Activated CD8-positive, alpha-beta memory T cell treated with anti-CD3 and anti-CD28 coated beads, Interleukin-2, amount 50 U/mL, for 4 hours (primary cell): ENCODE measurements around the gene PSMG4.

ENCODE experiments used
- DNase-seq: peaks from one replicate; pipeline ENCODE4 v3.0.0-alpha.2; 2020

The PSMG4 gene

DNA sequence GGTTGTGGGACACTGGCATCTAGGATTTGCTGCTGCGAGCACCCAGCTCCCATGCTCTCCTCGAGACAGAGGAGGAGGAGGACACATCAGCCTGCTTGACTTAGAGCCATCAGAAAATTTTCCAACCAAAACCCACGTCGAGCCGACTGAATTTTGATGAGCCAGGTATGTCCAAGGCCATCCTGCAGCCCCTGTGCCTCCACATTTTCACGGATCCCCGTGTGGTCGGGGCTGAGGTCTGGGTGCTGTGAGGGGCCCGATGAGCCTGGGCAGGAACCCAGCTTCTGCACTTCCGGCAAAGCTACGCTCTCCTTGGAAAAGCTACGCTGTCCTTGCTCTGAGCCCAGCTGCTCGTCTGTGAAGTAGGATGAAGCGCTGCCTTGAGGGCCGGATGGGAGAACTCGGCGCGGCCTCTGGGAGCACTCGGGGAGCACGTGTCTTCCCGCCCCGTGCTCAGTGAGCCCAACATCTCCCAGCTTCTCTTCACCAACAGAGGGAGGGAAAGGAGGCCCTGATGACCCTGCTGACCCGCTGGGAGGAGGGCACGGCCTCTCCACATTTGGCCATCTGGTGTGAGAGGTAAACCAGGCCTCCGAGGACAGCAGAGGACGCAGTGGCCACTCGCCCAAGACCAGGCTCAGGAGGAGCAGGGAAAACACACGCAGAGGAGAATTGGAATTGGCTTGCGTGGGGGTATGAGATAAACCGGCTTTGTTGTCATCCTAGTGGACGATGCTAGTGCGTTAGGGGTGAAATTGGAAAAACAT, 33.9 kb downstream of the PSMG4 start:
- no peak for DNase-seq

GRCh38 chr6:3293271-3294155, 34.8 kb downstream of the PSMG4 start:
- no peak for DNase-seq

DNA sequence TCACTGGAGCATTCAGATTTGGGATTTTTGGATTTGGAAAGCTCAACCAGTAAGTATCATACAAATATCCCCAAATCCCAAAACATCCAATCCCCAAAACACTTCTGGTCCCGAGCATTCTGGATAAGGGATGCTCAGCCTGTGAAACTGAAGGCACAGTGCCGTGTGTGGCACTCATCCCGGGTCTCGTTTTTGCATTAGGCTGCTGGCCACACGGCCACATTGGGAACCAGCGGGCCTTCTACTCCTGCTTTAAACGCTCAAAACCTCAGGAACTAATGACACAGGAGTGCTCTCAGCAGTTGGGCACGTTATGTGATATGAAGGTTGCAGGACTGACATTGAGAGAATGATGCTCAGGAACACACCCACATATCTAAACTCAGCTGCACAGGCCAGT, 35.6 kb downstream of the PSMG4 start:
- DNase-seq, result no peak

- no peak for DNase-seq
Measured at GRCh38 chr6:3294921-3295871, 36.4 kb downstream of the PSMG4 start.

GRCh38 chr6:3296078-3296477, 37.3 kb downstream of the PSMG4 start:
- DNase-seq, result no peak

DNA sequence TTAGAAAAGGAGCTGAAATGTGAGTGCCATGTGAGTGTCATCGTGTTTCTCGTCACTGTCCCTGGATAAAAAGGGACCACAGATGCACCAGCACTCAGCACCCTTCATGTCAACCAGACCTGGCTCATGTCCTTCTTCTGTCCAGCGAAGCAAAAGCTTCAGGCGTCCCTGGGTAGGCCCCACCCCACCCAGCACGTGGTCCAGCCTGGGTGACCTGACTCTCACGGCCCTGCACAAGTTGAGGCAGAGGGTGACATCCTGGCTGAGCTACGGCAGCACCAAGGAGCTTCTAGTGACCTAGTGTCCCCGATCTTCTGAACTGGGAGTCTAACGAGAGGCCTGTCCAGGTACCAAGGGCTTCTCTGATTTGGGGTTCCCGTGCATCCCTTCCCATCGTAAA, 37.8 kb downstream of the PSMG4 start:
- no peak for DNase-seq

- no peak for DNase-seq
Measured at GRCh38 chr6:3297006-3297405, 38.3 kb downstream of the PSMG4 start.

DNA sequence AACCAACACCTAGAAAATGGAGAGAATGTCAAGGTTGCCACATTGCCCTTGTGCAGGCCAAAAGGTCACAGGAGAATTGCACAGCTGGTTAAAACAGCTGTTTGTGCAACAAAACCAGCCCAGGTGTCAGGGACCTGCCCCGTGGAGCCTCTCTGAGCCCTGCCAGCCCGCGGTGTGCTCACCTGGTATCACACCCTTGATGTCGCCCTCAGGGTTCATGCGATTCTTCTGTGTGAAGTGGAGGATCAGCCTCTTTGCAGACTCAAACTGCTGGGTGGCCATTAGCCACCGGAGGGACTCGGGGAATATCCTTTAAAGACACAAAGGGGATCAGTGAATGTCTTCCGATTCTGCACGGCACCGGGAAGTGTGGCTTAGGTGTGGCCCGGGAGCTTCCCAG, 39.2 kb downstream of the PSMG4 start:
- DNase-seq, result no peak

GRCh38 chr6:3299221-3299620, 40.5 kb downstream of the PSMG4 start:
- DNase-seq, result no peak

GRCh38 chr6:3301506-3301905, 42.8 kb downstream of the PSMG4 start:
- DNase-seq, result no peak

DNA sequence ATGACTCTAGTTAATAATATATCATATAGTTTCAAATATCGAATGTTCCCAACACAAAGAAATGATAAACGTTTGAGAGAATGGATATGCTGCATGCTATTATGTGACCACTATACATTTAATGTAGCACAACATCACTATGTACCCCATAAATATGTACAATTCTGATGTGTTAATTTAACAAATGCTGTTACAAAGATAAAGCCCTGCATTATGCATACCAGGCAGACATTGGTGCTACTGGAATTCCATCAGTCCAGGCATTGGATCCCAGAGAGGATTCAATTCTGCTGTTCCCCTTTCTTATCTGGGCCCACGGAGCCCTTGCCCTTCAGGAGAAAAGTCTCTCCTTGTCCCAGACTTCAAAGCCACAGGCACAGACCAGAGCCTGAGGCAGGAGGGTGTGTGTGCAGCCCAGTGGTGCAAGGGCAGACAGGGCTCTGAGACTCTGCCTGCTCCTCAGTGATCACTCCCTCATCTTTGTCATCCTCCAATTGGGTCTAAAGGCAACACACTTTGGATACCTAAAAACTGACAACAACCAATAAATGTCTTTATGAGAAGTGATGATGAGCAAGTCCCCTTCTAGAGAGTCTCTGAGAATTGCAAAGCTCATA, 45.2 kb downstream of the PSMG4 start:
- no peak for DNase-seq

DNA sequence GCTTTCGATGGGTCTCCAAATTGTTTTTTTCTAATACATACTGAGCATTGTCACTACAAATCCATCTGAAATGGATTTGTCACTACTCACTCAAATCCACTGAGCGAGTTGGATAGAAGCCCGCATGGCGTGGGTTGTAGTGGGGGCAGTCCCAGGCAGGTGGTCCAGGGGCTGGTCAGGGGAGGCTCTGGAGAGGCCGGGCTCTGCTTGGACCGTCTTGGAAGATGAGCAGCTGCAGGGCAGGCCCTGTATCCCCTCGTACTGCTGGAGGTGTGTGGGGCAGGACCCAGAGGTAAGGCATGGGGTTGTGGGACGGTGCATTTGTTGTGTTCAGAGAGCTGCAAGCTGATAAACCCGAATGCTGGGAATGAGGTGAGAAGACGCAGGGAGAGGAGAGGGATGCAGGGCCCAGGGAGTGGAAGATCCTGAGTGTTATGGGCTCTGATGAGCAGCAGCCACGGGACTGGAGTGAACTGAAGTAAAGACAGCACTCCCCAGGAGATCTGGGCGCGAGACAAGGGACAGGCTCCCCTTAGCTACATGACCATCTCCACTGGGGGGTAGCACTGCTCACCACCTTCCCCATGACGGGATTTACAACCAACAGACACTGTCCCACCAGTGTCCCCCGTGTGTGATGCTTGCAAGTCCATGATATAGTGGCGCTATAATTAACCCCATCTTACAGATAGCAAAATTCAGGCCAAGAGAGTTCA, 45.9 kb downstream of the PSMG4 start:
- DNase-seq, result no peak

DNA sequence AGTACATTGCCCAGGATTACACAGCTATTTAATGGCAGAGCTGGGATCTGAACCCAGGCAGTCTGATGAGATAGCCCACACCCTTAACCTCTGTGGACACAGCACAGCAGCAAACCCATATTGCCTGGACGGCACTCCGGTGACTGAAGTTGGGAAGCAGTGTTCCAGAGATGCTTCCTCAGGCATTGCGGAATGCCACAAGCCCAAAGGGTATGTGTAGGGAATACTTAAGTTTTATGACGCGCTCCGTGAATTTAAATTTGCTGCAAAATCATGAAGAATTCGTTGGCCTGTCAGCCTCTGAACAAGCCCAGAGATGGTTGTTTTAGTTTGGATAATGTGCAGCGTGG, 46.4 kb downstream of the PSMG4 start:
- DNase-seq, result no peak

DNA sequence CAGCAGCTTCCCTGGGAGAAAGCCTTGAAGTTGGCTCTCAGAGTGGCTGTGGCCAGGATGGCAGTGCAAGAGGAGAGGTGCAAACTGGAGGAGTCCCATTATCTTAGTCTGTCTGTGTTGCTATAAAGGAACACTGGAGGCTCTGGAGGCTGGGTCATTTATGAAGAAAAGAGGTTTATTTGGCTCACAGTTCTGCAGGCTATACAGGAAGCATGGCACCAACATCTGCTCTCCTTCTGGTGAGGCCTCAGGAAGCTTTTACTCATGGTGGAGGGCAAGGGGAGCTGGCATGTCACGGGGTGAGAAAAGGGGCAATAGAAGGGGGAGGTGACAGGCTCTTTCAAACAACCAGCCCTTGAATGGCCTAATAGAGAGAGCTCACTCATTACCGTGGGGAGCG, 47.1 kb downstream of the PSMG4 start:
- no peak for DNase-seq

- no peak for DNase-seq
Measured at GRCh38 chr6:3306848-3307247, 48.1 kb downstream of the PSMG4 start.

- DNase-seq, result no peak
Measured at GRCh38 chr6:3307436-3307835, 48.7 kb downstream of the PSMG4 start.

DNA sequence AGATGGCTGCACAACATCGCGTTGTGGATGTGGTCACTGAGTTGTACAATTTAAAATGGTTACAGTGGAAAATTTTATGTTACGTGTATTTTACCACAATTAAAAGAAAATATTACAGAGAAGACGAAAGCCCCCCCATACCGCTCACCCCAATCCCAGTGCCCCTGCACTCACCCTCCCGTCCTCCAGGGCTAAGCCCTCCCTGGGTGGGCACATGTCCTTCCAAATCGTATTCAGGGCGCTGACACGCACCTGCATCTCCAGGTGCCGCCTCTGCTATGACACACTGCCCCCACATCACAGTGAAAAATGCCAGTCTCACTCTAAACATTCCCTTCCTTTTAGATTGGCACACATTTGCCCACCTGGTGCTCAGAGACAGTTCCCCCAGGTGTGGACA, 49.4 kb downstream of the PSMG4 start:
- no peak for DNase-seq

- DNase-seq, result no peak
Measured at GRCh38 chr6:3309391-3310050, 50.8 kb downstream of the PSMG4 start.

GRCh38 chr6:3310051-3310448, 51.3 kb downstream of the PSMG4 start:
- no peak for DNase-seq

DNA sequence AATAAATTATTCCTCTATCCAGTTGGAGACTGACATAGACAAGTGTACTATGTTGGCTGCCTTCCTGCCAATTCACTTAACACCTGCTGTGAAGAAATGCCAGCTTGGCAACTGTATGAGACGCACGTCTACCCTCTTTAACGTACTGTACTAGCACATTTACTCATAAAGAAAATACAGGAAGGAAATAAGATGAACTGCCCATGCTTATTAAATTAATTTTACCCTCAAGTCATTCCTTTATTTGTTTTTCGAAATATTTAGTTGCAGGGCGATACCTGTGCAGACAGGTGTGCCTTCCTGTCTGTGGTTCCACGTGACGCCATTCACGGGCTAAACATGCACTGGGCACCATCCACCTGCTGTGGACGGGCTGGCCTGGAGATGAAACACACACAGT, 52.0 kb downstream of the PSMG4 start:
- no peak for DNase-seq

GRCh38 chr6:3311826-3312225, 53.1 kb downstream of the PSMG4 start:
- no peak for DNase-seq
